OCI-LY1 (cell line): ENCODE results near the gene CYSRT1.

Source experiments
- EZH2 ChIP-seq: fragments of 200-600 bp; sonication (generic), shearing (Covaris generic); IDR thresholded peaks from 2 replicates; pipeline ENCODE4 v1.8.0; 2017; ENCODE audit warnings: borderline replicate concordance, mixed run types, mild to moderate bottlenecking, antibody characterized with exemption, low read length, moderate library complexity, mixed read lengths
- TF ChIP-seq, protein P1 (sequence below): fragments of 200-600 bp; sonication (generic), shearing (Covaris generic); IDR thresholded peaks from 2 replicates; pipeline ENCODE4 v1.5.1; 2017; ENCODE audit warnings: mild to moderate bottlenecking, antibody characterized with exemption, low read length, moderate library complexity, mixed read lengths

DNA sequence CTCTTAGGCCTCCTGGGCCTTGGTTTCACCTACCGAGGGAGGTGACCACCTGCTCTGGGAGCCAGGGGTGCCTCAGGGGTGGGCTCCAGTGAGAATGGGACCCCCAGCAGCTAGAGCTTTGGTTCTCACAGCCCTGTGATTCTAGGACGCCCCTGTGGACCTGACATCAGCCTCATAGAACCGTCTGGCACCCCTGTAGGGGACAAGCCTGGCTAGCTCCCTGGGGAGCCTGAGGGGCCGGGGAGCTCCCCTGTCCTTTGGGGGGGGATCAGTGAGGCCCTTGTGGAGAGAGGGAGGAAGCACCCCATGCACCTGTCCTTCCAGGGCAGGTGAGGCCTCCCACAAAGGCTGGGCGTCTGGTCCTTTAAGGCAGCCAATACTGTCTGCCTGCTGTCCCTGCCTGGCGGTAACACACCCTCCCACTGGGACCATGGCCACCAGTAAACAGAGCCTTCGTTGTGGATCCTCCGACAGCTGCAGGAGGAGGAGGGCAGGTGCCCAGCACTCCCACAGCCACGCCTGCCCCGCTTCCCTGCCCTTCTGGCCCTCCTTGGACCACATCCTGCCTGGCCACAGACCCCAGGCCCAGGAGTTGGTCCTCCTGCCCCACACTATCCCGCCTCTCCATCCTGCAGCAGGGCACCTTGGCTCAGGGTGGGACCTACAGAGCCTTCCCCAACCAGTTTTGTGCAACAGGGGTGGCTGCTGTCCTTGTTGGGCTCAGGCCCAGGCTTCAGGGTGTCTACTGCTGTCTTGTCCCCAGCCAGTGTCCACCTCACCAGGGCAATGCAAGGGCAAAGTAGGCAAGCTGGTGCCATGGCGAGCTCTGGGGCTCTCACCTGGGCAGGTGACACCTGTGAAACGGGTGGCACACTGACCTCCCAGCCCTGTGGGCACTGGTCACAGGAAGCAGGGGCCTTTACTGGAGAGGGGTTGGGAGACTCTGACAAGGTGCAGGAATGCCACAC, 13.1 kb downstream of the CYSRT1 start:
- TF ChIP-seq EZH2: no peak
- TF ChIP-seq, protein P1, sequence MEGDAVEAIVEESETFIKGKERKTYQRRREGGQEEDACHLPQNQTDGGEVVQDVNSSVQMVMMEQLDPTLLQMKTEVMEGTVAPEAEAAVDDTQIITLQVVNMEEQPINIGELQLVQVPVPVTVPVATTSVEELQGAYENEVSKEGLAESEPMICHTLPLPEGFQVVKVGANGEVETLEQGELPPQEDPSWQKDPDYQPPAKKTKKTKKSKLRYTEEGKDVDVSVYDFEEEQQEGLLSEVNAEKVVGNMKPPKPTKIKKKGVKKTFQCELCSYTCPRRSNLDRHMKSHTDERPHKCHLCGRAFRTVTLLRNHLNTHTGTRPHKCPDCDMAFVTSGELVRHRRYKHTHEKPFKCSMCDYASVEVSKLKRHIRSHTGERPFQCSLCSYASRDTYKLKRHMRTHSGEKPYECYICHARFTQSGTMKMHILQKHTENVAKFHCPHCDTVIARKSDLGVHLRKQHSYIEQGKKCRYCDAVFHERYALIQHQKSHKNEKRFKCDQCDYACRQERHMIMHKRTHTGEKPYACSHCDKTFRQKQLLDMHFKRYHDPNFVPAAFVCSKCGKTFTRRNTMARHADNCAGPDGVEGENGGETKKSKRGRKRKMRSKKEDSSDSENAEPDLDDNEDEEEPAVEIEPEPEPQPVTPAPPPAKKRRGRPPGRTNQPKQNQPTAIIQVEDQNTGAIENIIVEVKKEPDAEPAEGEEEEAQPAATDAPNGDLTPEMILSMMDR: no peak
